K562 (cell line): Measurements from ENCODE around the gene GALNT15. TPM values are rescaled to one million over a fixed set of nuclear protein-coding genes. Genes with fewer than 3 reads are reported as not detected.

Source experiments
- ATAC-seq: fragments of 200-7000 bp; cut with Tn5 transposase; 3 replicates; pipeline ENCODE4 v1.9.1; 2020; ENCODE audit warnings: moderate library complexity
- BruUV-seq: library from RNA; stranded (reverse); fragments of 400-500 nt; replicated peaks from 2 replicates; lab custom pipeline; 2021; lab: Mats Ljungman, UMichigan
- CTCF ChIA-PET: fragments of 300-600 bp; formaldehyde crosslinking; extraction: SDS; loops from one replicate; lab custom pipeline; 2021; ENCODE audit warnings: low intra/inter-chr PET ratio; lab: Yijun Ruan, JAX
- POLR2A ChIA-PET: fragments of 300-600, 350-650 bp; sonication (Branson Sonifier 250); formaldehyde crosslinking; extraction: SDS; loops from one replicate; lab custom pipeline; 2021; ENCODE audit warnings: antibody characterized with exemption, inconsistent platforms; lab: Yijun Ruan, JAX
- DNase-seq, 4 experiments: peaks; one replicate each; pipeline versions ENCODE4 v3.0.0 to v3.0.0-alpha.2; 2011 to 2018; ENCODE audit warnings: low spot score in 3 of 4, mixed read lengths in 3 of 4; ENCODE audit errors: extremely low read depth in 1 of 4
- FAIRE-seq: peaks from 2 replicates; lab custom pipeline; 2011; peaks lifted over from hg19 to GRCh38; lab: Jason Lieb, UNC
- H2AFZ ChIP-seq: 2 replicates; pipeline ENCODE4 v1.6.0; 2011; ENCODE audit warnings: low read depth, low read length, control low read depth, inconsistent platforms
- H3K27ac ChIP-seq: fragments of 200-600 bp; 3 replicates; pipeline ENCODE4 v1.8.0; 2011; ENCODE audit warnings: low read depth, mild to moderate bottlenecking, control low read depth, inconsistent platforms, low read length, moderate library complexity, mixed read lengths; ENCODE audit errors: extremely low read depth
- H3K27me3 ChIP-seq, 2 experiments: fragments of 300-600 bp in 1 of 2; 2 replicates in 1 of 2; 3 replicates in 1 of 2; pipeline versions ENCODE4 v1.6.0 to v1.8.0; 2011; ENCODE audit warnings: inconsistent platforms in 2 of 2, low read length in 2 of 2, mild to moderate bottlenecking in 1 of 2, mixed read lengths in 1 of 2, moderate library complexity in 1 of 2; ENCODE audit not compliant: control insufficient read depth in 2 of 2, insufficient read depth in 2 of 2
- H3K36me3 ChIP-seq: fragments of 300-600 bp; 3 replicates; pipeline ENCODE4 v1.8.0; 2011; ENCODE audit warnings: mild to moderate bottlenecking, low read length, inconsistent platforms; ENCODE audit not compliant: control insufficient read depth, insufficient read depth
- H3K4me1 ChIP-seq, 2 experiments: fragments of 200-600 bp in 1 of 2; replicated peaks in 1 of 2; 2 replicates in 1 of 2; 3 replicates in 1 of 2; pipeline versions ENCODE4 v1.5.1 to v1.8.0; 2011; ENCODE audit warnings: inconsistent platforms in 2 of 2, low read length in 2 of 2, mild to moderate bottlenecking in 1 of 2, mixed read lengths in 1 of 2, moderate library complexity in 1 of 2; ENCODE audit not compliant: control insufficient read depth in 2 of 2, insufficient read depth in 2 of 2
- H3K4me2 ChIP-seq: 2 replicates; pipeline ENCODE4 v1.6.1; 2011; ENCODE audit warnings: low read length, control low read depth, inconsistent platforms, mixed read lengths; ENCODE audit not compliant: insufficient read depth
- H3K4me3 ChIP-seq: fragments of 200-600 bp; sonication (generic), shearing (Covaris generic); 2 replicates; pipeline ENCODE4 v1.5.1; 2016; ENCODE audit warnings: control low read depth, inconsistent platforms
- H3K79me2 ChIP-seq: fragments of 200-600 bp; 3 replicates; pipeline ENCODE4 v1.8.0; 2011; ENCODE audit warnings: low read length, inconsistent platforms; ENCODE audit not compliant: control insufficient read depth, insufficient read depth
- H3K9ac ChIP-seq, 2 experiments: 2 replicates each; pipeline versions ENCODE4 v1.6.0 to v1.6.1; 2011; ENCODE audit warnings: low read depth in 2 of 2, low read length in 2 of 2, control low read depth in 1 of 2, inconsistent platforms in 1 of 2, mild to moderate bottlenecking in 1 of 2, mixed read lengths in 1 of 2; ENCODE audit not compliant: insufficient read depth in 1 of 2
- H3K9me1 ChIP-seq: one replicate; pipeline ENCODE4 v1.6.0; 2011; ENCODE audit warnings: inconsistent platforms, mild to moderate bottlenecking, low read length, moderate library complexity; ENCODE audit not compliant: control insufficient read depth, insufficient read depth
- H3K9me3 ChIP-seq: replicated peaks from 2 replicates; pipeline ENCODE4 v1.5.1; 2011; ENCODE audit warnings: low read depth, low read length, inconsistent platforms; ENCODE audit not compliant: control insufficient read depth, insufficient read depth
- H4K20me1 ChIP-seq: replicated peaks from 2 replicates; pipeline ENCODE4 v1.6.1; 2011; ENCODE audit warnings: low read length, inconsistent platforms, mixed read lengths; ENCODE audit not compliant: control insufficient read depth, insufficient read depth
- CREM ChIP-seq: IDR thresholded peaks from 2 replicates; pipeline ENCODE4 v1.6.1; 2014; ENCODE audit warnings: antibody characterized with exemption, low read depth
- DLX4 ChIP-seq: fragments of 250-450 bp; sonication (Bioruptor Pico); IDR thresholded peaks from 2 replicates; pipeline ENCODE4 v1.6.1; 2021; ENCODE audit warnings: mild to moderate bottlenecking
- EWSR1 ChIP-seq: fragments of 450-650 bp; IDR thresholded peaks from 2 replicates; pipeline ENCODE4 v1.6.1; 2018; ENCODE audit warnings: borderline replicate concordance, mild to moderate bottlenecking, low read depth, moderate library complexity; ENCODE audit not compliant: partially characterized antibody
- LARP7 ChIP-seq: fragments of 450-650 bp; IDR thresholded peaks from 2 replicates; pipeline ENCODE4 v1.6.1; 2016
- MITF ChIP-seq: IDR thresholded peaks from 2 replicates; pipeline ENCODE4 v1.6.1; 2014; ENCODE audit warnings: antibody characterized with exemption
- NFIX ChIP-seq: fragments of 250-450 bp; sonication (Bioruptor Pico); IDR thresholded peaks from 2 replicates; pipeline ENCODE4 v1.4.0; 2020; ENCODE audit warnings: low read depth, mild to moderate bottlenecking, moderate library complexity
- NFXL1 ChIP-seq: fragments of 450-650 bp; formaldehyde crosslinking; IDR thresholded peaks from 2 replicates; pipeline ENCODE4 v1.4.0; 2021; ENCODE audit warnings: mild to moderate bottlenecking
- STAG1 ChIP-seq: sonication (generic); formaldehyde crosslinking; IDR thresholded peaks from 2 replicates; pipeline ENCODE4 v1.5.0; 2020; ENCODE audit warnings: missing genetic modification reagents, borderline replicate concordance
- THRA ChIP-seq: fragments of 450-650 bp; IDR thresholded peaks from 2 replicates; pipeline ENCODE4 v1.6.1; 2017; ENCODE audit warnings: mild to moderate bottlenecking, moderate library complexity
- ZBTB5 ChIP-seq: fragments of 450-650 bp; IDR thresholded peaks from 2 replicates; pipeline ENCODE4 v1.6.1; 2017; ENCODE audit warnings: antibody characterized with exemption
- ZFPM2 ChIP-seq: fragments of 250-450 bp; sonication (Bioruptor Pico); IDR thresholded peaks from 2 replicates; pipeline ENCODE4 v1.5.1; 2022; ENCODE audit warnings: mild to moderate bottlenecking
- ZNF197 ChIP-seq: fragments of 200-800 bp; sonication (Bioruptor generic); IDR thresholded peaks from 2 replicates; pipeline ENCODE4 v1.6.1; 2016; ENCODE audit warnings: low read depth, missing genetic modification characterization, missing compliant biosample characterization
- ZNF592 ChIP-seq: fragments of 450-650 bp; IDR thresholded peaks from 2 replicates; pipeline ENCODE4 v1.6.1; 2017; ENCODE audit warnings: antibody characterized with exemption, mild to moderate bottlenecking
- ZNF695 ChIP-seq: fragments of 450-650 bp; formaldehyde crosslinking; IDR thresholded peaks from 2 replicates; pipeline ENCODE4 v1.4.0; 2020; ENCODE audit warnings: mild to moderate bottlenecking, moderate library complexity
- WGBS: fragments of 100-300 bp; shearing (Covaris generic); methylation state at CpG from one replicate; pipeline ENCODE4 v1.1.6; 2016; ENCODE audit warnings: low coverage, mixed read lengths; ENCODE audit not compliant: insufficient coverage; ENCODE audit errors: missing lambda C conversion rate; 5-methylcytosine and 5-hydroxymethylcytosine counted together
- in situ Hi-C: fragments of 300-500 bp; cut with MboI; formaldehyde crosslinking; loops from 4 replicates; pipeline ENCODE4 v1.15.0; 2018; ENCODE audit warnings: inconsistent platforms, mixed read lengths
- intact Hi-C: fragments of 100-400 bp; cut with micrococcal nuclease; formaldehyde crosslinking; loops from 2 replicates; pipeline ENCODE4 v1.14.2; 2022
- polyA plus RNA-seq, 8 experiments: library from polyadenylated mRNA; depleted of rRNA in 4 of 8; stranded (reverse) in 5 of 8; unstranded in 3 of 8; fragments of >200 nt; fragmentation: Nextera tagmentation in 2 of 8; fragmentation: Illumina TruSeq in 1 of 8; extraction: Ambion mirVana in 2 of 8; extraction: Trizol in 1 of 8; gene quantifications; 2 replicates each; pipeline versions ENCODE4 v1.2.1 to v1.2.3, GENCODE V29; 2011 to 2014; ENCODE audit warnings: inconsistent platforms in 1 of 8, missing spikeins in 1 of 8
- total RNA-seq, 7 experiments: library from RNA; depleted of rRNA in 6 of 7; stranded (reverse); fragments of >200 nt in 6 of 7; fragmentation: Illumina TruSeq in 2 of 7; extraction: Trizol in 2 of 7; gene quantifications; 2 replicates each; pipeline versions ENCODE4 v1.2.1 to v1.2.3, GENCODE V29; 2011 to 2021; ENCODE audit warnings: low replicate concordance in 1 of 7

The GALNT15 gene
- total and polyA plus RNA-seq, 9 of the 15 experiments (the other 6 are each of a cell fraction or from before 2014, with no cell fraction given) = not detected

- H3K4me3 ChIP-seq = no peak overlapping the region
- no peak overlapping the region for H3K9ac ChIP-seq
- H3K79me2 ChIP-seq = no peaks in the 10 kb centered on the region
- FAIRE-seq (no peak), ATAC-seq (no peak), DNase-seq (no peak)
- intact Hi-C loops (no loop called here), in situ Hi-C loops (loop anchor here (5.0 to 10.0 kb wide), 3 partner anchors 204 to 624 kb away; no protein-coding TSS in a partner anchor)
- H3K4me1 ChIP-seq = peaks cover 3 to 4% of the 10 kb centered on the region in 2 experiments; a peak in 2 of 5 replicates
- H2AFZ ChIP-seq = no peak overlapping the region
- POLR2A ChIA-PET = no interaction called here
- no peak overlapping the region for H3K27ac ChIP-seq
- H4K20me1 ChIP-seq = 0 out of 2 replicates have a peak, but pooled peaks cover 5% of the 10 kb centered on the region
- no peaks in the 10 kb centered on the region for H3K9me3 ChIP-seq
- H3K36me3 ChIP-seq = no peaks in the 10 kb centered on the region
- no TSS peak for BruUV-seq
- no peaks in the 10 kb centered on the region for H3K9me1 ChIP-seq
- peaks cover 14 to 38% of the 10 kb centered on the region in 2 experiments for H3K27me3 ChIP-seq
- 5% methylated on average over 5 of the region's 5 CpGs for WGBS
- CTCF ChIA-PET = interaction anchor here (0.5 to 4.7 kb wide), 6 partner anchors 157 to 689 kb away, joined by 3 to 31 read pairs (median 5); no protein-coding TSS in a partner anchor
- no peak overlapping the region for H3K4me2 ChIP-seq
- TF ChIP-seq DLX4 (CRISPR knock-in tag) (no peak), THRA (no peak), NFIX (CRISPR knock-in tag) (no peak), ZNF592 (no peak), NFXL1 (CRISPR knock-in tag) (no peak), MITF (no peak), CREM (no peak), STAG1 (no peak), LARP7 (no peak), ZNF197 (CRISPR knock-in tag) (no peak), ZNF695 (CRISPR knock-in tag) (no peak), ZBTB5 (no peak), EWSR1 (no peak), ZFPM2 (no peak)
Measured at GRCh38 chr3:16248556-16248955, 74.1 kb downstream of the GALNT15 start.
